SK-N-SH treated with all-trans-retinoic acid at 6 μM for 48 hours (cell line): ENCODE measurements around the gene SPATA33.
"Not testable (repeated sequence)": the region's sequence is repeated elsewhere in the genome, so short reads cannot be mapped to it uniquely, and the experiment has no call there.

Experiments used
- CREB5 ChIP-seq: fragments of 250-450 bp; sonication (Bioruptor Pico); IDR thresholded peaks from 2 replicates; pipeline ENCODE4 v1.5.1; 2020; ENCODE audit warnings: low read depth, mild to moderate bottlenecking, moderate library complexity
- CSDC2 ChIP-seq: fragments of 250-450 bp; sonication (Bioruptor Pico); IDR thresholded peaks from 2 replicates; pipeline ENCODE4 v1.5.0; 2020; ENCODE audit warnings: mild to moderate bottlenecking, moderate library complexity
- ESRRG ChIP-seq: fragments of 250-450 bp; sonication (Bioruptor Pico); IDR thresholded peaks from 2 replicates; pipeline ENCODE4 v1.6.1; 2021; ENCODE audit warnings: mild to moderate bottlenecking
- OSR1 ChIP-seq: fragments of 250-450 bp; sonication (Bioruptor Pico); IDR thresholded peaks from 2 replicates; pipeline ENCODE4 v1.8.0; 2022; ENCODE audit warnings: moderate library complexity, mild to moderate bottlenecking, inconsistent platforms
- PATZ1 ChIP-seq: fragments of 250-450 bp; sonication (Bioruptor Pico); IDR thresholded peaks from 2 replicates; pipeline ENCODE4 v1.8.0; 2020; ENCODE audit warnings: mild to moderate bottlenecking, moderate library complexity, borderline replicate concordance
- RARB ChIP-seq: fragments of 250-450 bp; sonication (Bioruptor Pico); IDR thresholded peaks from 2 replicates; pipeline ENCODE4 v1.8.0; 2021; ENCODE audit warnings: mild to moderate bottlenecking, moderate library complexity
- ZFP30 ChIP-seq: fragments of 450-650 bp; formaldehyde crosslinking; IDR thresholded peaks from 2 replicates; pipeline ENCODE4 v1.5.0; 2022; ENCODE audit warnings: mild to moderate bottlenecking, moderate library complexity
- ZNF8 ChIP-seq: fragments of 450-650 bp; formaldehyde crosslinking; IDR thresholded peaks from 2 replicates; pipeline ENCODE4 v1.5.0; 2020; ENCODE audit warnings: mild to moderate bottlenecking, moderate library complexity

DNA sequence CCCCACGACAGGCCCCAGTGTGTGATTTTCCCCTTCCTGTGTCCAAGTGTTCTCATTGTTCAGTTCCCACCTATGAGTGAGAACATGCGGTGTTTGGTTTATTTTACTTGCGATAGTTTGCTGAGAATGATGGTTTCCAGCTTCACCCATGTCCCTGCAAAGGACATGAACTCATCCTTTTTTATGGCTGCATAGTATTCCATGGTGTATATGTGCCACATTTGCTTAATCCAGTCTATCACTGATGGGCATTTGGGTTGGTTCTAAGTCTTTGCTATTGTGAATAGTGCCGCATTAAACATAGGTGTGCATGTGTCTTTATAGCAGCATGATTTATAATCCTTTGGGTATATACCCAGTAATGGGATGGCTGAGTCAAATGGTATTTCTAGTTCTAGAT, 13.9 kb downstream of the SPATA33 start:
- not testable (repeated sequence) for TF ChIP-seq ESRRG; ZFP30 (CRISPR knock-in tag); CREB5; CSDC2 (CRISPR knock-in tag); ZNF8; PATZ1 (CRISPR knock-in tag); OSR1 (CRISPR knock-in tag); RARB
